ENCODE measurements around the gene UTP20.
"Not testable (repeated sequence)": the region's sequence is repeated elsewhere in the genome, so short reads cannot be mapped to it uniquely, and the experiment has no call there.

The UTP20 gene

DNA sequence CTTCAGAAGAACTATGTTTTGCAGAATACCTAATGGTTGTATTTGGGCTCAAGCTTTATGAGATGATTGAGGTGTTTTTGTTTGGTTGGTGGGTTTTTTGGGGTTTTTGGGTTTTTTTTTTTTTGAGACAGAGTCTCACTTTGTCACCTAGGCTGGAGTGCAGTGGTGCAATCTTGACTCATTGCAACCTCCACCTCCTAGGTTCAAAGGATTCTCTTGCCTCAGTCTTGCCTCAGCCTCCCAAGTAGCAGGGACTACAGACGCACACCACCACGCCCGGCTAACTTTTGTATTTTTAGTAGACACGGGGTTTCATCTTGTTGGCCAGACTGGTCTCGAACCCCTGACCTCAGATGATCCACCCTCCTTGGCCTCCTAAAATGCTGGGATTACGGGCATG lies 88.1 kb downstream of the UTP20 start:
- no peak overlapping the region for H3K4me3 ChIP-seq (ENCODE audit: control insufficient read depth, low read depth, low read length)
- DNase-seq (ENCODE audit: low read depth), result no peak
- TF ChIP-seq, protein P1, sequence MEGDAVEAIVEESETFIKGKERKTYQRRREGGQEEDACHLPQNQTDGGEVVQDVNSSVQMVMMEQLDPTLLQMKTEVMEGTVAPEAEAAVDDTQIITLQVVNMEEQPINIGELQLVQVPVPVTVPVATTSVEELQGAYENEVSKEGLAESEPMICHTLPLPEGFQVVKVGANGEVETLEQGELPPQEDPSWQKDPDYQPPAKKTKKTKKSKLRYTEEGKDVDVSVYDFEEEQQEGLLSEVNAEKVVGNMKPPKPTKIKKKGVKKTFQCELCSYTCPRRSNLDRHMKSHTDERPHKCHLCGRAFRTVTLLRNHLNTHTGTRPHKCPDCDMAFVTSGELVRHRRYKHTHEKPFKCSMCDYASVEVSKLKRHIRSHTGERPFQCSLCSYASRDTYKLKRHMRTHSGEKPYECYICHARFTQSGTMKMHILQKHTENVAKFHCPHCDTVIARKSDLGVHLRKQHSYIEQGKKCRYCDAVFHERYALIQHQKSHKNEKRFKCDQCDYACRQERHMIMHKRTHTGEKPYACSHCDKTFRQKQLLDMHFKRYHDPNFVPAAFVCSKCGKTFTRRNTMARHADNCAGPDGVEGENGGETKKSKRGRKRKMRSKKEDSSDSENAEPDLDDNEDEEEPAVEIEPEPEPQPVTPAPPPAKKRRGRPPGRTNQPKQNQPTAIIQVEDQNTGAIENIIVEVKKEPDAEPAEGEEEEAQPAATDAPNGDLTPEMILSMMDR (IDR thresholded peaks at IDR 0.05; ENCODE audit: control insufficient read depth, insufficient read depth, low read depth, low read length, missing control alignments), result no peak

DNA sequence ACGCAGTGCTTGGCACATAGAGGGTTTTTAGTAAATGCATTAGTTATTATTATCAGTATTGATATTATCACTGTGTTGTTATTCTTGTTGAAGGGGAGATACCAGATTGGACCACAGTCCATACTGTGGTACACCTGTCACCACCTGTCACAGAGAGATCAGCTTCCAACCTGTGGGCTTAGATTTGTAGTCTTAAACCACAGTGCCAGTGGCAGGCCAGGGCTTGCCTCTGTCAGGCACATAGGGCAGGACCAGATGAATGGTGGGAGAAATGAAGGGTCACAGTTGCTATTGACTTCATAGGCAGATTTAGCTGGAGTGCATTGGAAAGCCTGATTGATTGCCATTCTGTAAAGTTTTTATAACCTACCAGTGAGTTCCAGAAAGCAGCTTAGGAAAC lies 92.5 kb downstream of the UTP20 start:
- TF ChIP-seq, protein P1 (IDR thresholded peaks at IDR 0.05; ENCODE audit: control insufficient read depth, insufficient read depth, low read depth, low read length, missing control alignments), result no peak
- no peak overlapping the region for H3K4me3 ChIP-seq (ENCODE audit: control insufficient read depth, low read depth, low read length)
- no peak for DNase-seq (ENCODE audit: low read depth)

DNA sequence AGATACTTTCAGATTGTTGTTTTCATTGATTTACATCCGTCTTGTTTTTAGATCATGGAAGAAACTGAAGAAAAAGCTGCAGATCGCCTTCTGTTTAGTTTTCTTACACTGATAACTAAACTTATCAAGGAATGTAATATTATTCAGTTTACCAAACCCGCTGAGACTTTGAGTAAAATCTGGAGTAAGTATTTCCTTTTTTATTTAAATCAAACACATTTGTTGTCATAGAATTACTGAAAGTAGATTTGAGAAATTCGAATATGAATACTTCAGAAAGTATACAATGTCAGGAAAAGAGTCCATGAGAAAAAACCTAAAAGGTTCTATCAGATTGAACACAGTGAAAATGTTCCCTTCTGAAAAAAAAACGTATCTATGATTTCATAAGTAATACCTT lies 95.7 kb downstream of the UTP20 start:
- DNase-seq (ENCODE audit: low read depth), result no peak
- TF ChIP-seq, protein P1 (IDR thresholded peaks at IDR 0.05; ENCODE audit: control insufficient read depth, insufficient read depth, low read depth, low read length, missing control alignments), result no peak
- no peak overlapping the region for H3K4me3 ChIP-seq (ENCODE audit: control insufficient read depth, low read depth, low read length)

DNA sequence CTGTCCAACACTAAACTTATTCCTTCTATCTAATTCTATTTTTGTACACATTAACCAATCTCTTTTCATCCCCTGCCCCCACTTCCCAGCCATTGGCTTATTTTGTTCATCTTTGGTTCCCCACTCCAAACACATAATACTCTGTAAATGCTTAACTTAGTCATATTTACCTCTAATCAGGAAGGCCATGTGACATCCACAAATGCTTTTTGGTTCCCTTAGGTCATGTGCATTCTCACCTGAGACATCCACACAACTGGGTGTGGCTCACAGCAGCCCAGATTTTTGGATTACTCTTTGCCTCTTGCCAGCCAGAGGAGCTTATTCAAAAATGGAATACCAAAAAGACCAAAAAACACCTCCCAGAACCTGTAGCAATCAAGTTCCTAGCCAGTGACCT lies 99.2 kb downstream of the UTP20 start:
- H3K4me3 ChIP-seq (ENCODE audit: control insufficient read depth, low read depth, low read length), result no peak overlapping the region
- TF ChIP-seq, protein P1 (IDR thresholded peaks at IDR 0.05; ENCODE audit: control insufficient read depth, insufficient read depth, low read depth, low read length, missing control alignments), result no peak
- DNase-seq (ENCODE audit: low read depth), result no peak

DNA sequence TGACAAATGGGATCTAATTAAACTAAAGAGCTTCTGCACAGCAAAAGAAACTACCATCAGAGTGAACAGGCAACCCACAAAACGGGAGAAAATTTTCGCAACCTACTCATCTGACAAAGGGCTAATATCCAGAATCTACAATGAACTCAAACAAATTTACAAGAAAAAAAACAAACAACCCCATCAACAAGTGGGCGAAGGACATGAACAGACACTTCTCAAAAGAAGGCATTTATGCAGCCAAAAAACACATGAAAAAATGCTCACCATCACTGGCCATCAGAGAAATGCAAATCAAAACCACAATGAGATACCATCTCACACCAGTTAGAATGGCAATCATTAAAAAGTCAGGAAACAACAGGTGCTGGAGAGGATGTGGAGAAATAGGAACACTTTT lies 111.3 kb downstream of the UTP20 start:
- not testable (repeated sequence) for DNase-seq (ENCODE audit: low read depth); H3K4me3 ChIP-seq (ENCODE audit: control insufficient read depth, low read depth, low read length)

DNA sequence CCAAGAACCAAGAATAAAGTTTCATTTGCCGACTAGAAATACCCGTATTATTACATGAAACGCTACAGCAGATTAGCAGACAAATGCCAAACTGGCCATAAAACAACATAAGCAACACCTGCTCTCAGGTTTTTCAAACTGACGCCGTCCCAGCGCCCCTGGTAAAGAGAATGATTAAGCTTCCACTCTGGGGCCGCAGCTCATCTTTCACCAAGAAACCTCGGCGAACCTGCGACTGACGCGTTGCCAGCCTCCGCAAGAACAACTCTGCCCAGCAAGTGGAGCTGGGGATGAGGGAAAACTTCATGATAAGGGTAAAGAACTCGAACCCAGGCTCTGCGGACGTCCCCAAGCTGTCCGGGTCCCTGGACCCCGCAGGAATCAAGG lies 127.1 kb downstream of the UTP20 start:
- DNase-seq (ENCODE audit: low read depth), result no peak
- H3K4me3 ChIP-seq (ENCODE audit: control insufficient read depth, low read depth, low read length), result peak overlapping the region; percentile 69

DNA sequence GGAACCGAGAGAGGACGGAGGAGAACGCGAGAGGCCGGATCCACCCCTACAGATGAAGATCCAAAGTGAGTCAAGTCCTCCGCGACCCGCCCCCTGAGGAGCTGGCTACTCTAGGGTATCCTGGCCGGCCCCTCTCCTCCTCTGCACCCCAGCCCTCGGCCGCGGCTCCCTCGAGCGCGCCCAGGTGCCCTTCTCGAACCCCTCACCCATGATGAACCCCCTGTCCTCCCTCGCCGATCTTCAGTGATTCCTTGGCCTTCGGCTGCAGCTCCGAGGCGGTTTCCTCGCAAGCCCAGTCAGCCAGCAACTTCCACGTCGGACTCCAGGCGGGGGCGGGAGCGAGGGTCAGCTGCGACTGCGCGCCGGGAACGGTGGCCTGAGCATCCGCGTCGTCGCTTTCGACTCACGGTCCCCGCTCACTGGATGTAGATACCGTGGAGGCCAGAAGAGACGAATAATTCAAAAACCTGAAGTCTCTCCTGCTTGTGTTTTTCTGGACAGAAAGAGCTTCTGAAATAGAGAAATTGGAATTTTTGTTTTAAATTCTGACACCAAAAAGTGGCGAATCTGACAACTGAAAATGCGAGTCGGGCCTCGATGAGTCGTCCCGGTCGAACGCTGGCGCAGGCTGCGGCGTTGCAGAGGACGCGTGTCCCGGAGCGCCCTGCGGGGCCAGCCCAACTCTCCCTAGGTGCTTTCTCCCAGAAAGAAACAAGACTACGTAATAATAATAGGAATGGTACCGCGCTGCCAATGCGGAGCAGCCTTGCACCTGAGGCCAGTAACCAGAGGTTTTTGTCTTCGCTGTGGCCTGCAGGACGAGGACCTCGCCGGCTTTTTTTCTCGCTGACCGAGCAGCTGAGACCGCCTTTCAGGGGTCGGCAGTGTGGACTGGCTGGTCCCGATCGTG lies 127.8 kb downstream of the UTP20 start, which contains the start of gene ARL1:
Gene ARL1 (minus strand): TSS at position 337 of the 910 bp plus-strand sequence. CDS start 127 bp downstream, at position 210.
- TF ChIP-seq, protein P1 (IDR thresholded peaks at IDR 0.05; ENCODE audit: control insufficient read depth, insufficient read depth, low read depth, low read length, missing control alignments), result no peak
- H3K4me3 ChIP-seq (ENCODE audit: control insufficient read depth, low read depth, low read length), result peak within 1 kb of the TSS; percentile 69
- peak; percentile 54 for DNase-seq (ENCODE audit: low read depth)

More for the DNA sequence above, 127.1 kb downstream of the UTP20 start:
- TF ChIP-seq, protein P1 (IDR thresholded peaks at IDR 0.05; ENCODE audit: control insufficient read depth, insufficient read depth, low read depth, low read length, missing control alignments), result no peak

DNA sequence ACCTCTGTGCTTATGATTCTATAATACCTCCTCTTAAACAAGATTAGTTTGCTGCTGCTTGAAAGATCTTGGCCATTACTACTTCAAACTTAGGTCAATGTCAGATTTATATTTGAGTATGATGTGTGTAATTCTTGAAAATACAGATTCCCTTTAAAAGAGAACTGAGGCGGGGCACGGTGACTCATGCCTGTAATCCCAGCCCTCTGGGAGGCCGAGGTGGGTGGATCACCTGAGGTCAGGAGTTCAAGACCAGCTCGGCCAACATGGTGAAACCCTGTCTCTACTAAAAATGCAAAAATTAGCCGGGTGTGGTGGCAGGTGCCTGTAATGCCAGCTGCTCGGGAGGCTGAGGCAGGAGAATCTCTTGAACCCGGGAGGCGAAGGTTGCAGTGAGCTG lies 130.3 kb downstream of the UTP20 start:
- not testable (repeated sequence) for DNase-seq (ENCODE audit: low read depth); H3K4me3 ChIP-seq (ENCODE audit: control insufficient read depth, low read depth, low read length)

Data from AG09309 (cell line).